ENCODE data around the gene RSU1.

DNA sequence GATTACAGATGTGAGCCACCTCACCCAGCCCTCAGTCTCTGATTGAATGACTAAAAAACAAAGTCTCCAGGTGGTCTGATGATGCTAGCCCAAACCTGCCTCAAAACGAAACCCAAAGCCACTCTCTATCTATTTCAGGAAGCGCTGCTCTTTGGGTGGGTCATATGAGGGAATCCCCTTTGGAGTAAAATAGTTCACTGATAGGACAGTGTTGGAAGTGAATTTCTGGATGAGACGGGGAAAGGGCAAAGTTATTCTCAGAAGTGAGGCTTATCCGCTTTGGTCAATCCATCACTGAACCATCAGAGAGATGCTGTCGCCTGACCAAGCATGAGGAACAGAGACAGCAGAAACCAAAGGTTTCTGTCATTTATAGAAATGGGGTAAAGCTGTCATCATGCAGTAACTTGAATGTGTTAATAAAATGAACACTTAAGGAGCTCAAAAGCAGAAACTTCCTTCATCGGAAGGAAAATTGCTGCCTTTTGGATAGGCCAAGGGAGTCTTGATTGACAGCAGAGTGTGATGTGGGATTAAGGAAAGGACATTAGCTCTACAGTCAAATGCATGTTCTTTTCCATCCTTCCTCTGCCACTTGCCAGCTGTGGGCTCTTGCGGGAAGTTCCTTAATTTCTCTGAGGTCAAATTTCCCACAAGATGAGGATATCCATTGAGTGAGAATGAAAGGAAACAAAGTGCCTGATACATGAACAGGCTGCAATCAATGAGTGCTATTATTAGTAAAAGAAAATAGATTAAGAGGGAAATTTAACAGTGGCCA is 230.7 kb downstream of the RSU1 start:
- TF ChIP-seq GLIS3 (CRISPR knock-in tag; IDR thresholded peaks at IDR 0.05) (no peak), ZNF70 (CRISPR knock-in tag; IDR thresholded peaks at IDR 0.05) (no peak), TOX (CRISPR knock-in tag; IDR thresholded peaks at IDR 0.05; ENCODE audit: borderline replicate concordance) (no peak), ZFP30 (CRISPR knock-in tag; IDR thresholded peaks at IDR 0.05) (no peak), CSDC2 (CRISPR knock-in tag; IDR thresholded peaks at IDR 0.05) (no peak)
- TF ChIP-seq, protein P1, sequence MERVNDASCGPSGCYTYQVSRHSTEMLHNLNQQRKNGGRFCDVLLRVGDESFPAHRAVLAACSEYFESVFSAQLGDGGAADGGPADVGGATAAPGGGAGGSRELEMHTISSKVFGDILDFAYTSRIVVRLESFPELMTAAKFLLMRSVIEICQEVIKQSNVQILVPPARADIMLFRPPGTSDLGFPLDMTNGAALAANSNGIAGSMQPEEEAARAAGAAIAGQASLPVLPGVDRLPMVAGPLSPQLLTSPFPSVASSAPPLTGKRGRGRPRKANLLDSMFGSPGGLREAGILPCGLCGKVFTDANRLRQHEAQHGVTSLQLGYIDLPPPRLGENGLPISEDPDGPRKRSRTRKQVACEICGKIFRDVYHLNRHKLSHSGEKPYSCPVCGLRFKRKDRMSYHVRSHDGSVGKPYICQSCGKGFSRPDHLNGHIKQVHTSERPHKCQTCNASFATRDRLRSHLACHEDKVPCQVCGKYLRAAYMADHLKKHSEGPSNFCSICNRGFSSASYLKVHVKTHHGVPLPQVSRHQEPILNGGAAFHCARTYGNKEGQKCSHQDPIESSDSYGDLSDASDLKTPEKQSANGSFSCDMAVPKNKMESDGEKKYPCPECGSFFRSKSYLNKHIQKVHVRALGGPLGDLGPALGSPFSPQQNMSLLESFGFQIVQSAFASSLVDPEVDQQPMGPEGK (CRISPR knock-in tag; IDR thresholded peaks at IDR 0.05; ENCODE audit: borderline replicate concordance): no peak
